ENCODE results near the gene CFAP58.

CFAP58 gene

DNA sequence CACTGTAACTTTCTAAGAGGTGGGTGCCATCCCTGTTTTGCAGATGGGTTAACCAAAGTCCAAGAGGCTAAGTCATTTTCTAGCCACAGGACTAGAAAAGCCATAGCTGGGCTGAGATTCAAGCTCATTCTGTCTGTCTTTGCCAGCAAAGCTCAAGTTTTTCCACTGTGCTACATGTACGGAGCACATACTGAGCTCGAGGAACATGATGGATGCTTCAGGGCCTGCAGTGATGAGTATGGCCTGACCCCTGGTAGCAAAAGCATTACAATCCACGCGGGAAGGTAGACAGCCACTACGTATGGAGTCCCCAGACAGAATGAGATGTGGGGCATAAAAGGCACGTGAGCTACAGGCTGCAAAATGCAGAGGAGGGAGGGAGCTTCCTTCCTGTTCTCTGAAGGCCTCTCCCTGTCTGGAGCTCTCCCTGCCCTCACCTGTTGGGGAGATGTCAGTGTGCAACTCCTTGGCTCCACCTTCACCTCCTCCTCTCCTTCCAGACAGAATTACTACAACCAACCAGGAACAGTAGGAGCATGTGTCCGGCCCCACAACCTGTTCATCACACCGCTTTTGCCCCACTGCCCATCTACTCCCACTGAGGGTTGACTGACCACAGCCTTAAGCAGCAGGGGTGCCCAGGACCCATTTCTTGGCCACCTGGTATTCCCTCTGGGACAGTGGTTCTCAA, 31.8 kb upstream of the CFAP58 start:
- DNase-seq, result no peak

DNA sequence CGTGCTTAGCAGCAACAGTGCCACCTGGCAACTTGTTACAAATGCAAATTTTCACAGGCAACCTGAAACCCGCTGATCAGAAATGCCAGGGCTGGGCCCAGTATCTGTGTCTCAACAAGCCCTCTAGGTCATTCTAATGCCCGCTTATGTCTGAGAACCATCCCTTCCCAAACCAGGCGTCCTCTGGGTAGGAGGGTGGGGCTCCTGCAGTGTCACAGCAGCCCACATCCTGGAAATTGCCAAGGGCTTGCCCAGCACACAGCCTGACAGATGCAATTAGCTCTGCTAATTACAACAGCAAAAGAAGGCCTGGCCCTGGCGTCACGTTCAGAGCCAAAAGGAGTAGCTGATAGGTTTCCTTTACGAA, 31.2 kb upstream of the CFAP58 start:
- no peak for DNase-seq

DNA sequence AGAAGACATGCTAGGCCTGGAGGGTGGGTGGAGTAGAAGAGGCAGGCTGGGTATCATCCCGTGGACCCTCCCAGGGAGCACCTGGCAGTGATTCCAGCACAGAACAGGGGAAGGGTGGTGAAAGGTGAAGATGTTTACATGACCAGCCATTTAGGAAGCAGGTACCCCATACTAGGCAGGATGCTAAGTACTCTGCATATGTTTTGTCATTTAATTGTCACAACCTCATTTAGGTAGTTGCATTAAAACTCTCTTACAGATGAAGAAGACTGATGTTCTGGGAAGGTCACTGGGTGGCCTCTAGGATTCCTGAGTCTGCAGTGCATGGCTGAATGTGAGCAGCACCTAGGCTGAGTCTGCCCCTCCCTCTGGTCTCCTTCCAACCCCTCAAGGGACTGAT, 30.5 kb upstream of the CFAP58 start:
- DNase-seq, result no peak

DNA sequence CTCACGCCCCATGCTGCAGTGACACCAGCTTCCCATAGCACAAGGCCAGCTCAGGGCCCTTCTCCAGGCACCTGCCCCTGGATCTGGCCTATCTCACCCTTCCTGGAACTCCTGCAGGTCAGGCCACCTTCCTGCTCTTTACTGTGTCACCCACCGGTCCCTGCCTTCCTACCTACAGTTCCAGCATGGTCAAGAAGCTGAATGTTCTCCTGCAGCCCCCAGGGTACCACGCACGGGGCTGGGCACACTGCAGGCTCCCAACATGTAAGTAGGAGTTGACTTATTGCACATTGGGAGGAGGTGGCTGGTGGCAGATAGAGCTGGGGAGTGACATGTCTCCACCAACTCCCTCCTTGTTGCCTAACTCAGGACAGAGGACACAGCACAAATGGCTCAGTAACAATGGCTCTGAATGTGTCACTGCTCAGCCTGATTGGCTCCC, 29.9 kb upstream of the CFAP58 start:
- DNase-seq, result no peak

DNA sequence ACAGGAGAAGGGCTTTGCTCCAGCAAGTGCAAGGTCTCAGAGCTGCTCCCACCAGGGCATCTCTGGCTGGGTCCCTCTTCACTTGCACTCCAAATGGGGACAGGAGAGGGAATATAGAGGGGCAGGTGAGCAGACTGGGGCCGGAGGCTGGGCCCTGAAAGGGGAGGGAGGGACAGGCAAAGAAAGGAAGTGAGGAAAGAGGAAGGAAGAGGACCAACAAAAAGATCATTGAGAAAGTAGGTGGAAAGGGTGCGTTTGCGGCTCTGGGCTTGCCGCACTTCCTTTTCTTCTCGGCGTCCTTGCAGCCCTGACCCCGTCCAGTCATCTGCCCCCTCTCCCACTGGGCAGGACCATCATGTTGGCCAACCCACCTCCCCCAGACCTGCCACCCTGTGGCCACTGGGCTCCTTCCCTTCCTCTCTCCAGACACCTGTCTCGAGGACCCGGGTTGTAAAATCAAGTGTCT, 29.4 kb upstream of the CFAP58 start:
- DNase-seq, result no peak

DNA sequence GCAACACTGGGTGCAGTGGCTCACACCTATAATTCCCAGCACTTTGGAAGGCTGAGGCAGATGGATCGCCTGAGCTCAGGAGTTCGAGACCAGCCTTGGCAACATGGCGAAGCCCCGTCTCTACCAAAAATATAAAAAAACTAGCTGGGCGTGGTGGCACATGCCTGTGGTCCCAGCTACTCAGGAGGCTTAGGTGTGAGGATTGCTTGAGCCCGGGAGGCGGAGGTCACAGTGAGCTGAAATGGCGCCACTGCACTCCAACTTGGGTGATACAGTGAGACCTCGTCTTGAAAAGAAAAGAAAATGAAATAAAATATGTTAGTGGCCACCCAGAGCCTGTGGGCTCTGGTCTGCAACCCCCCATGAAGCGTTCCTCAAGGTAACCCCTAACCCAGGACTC, 28.7 kb upstream of the CFAP58 start:
- DNase-seq, result no peak

DNA sequence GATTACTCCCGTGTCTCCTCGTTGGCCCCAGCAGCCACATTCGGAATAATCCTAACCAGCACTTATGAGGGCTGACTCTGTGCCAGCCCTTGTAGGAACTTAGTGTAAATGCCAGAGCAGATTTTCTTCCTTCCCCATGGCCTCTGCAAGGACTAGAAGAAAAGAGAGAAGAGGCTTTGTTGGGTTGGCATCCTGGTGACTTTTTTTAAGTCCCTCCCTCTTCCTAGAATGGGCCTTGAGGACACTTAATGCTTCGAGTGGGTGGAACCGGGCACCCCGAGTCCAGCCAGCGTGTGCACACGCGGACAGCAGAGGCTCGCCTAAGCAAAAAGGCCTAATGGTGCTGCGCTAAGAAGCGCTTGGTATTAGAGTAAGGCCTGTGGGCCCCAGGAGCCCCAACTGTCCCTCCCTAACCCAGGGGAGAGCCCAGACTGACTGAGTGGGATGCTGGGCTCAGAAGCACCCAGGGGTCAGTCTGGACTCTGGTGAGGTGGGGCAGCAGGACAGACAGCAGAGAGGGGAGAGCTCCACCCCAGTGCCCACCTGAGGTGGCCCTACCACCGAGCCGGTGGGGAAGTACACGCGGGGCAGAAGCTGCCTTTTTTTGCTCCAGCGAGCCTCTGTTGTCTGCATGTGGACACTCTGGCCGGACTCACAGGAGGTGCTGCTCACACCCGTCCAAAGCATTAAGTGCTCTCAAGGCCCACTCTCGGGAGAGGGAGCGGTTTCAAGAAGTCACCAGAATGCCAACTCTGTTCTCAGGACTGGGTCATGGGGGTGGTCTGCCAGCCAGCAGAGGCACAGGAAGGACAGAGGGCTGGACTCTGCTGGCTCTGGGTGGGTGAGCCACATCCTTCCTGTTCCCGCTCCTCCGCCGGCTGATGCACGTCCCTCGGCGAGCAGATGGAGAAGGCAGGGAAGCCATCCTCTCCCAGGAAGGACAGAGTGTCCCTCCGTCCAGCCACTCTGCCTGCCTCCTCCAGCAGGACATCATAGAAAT, 27.9 kb upstream of the CFAP58 start:
- no peak for DNase-seq

DNA sequence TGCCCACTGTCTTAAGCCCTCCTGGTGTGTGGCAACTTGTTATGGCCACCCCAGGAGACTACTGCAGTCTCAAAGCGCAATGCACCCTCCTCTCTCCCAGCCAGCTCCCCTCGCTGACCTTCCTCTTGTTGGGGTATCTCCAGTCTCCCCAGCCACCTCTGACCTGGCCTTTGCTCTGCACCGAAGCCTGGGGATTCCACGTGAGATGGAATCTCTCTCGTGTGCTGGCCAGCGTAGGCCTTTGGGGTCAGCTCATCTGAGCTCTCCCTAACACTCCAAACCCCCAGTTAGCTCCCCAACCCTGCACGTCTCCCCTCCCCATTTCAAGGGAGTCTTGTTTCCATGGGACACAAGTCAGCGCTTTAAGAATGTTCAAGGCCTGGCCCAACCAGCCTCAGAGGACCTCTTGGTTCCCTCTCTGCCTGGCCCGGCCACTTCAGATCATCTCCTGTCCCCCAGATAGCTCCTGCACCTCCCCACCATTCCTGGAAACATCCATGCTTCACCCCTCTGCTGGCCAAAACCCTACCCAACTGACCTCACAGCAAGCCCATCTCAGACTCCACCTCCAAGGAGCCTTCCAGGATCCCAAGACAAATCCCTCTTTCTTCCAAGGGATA, 26.5 kb upstream of the CFAP58 start:
- DNase-seq, result no peak

DNA sequence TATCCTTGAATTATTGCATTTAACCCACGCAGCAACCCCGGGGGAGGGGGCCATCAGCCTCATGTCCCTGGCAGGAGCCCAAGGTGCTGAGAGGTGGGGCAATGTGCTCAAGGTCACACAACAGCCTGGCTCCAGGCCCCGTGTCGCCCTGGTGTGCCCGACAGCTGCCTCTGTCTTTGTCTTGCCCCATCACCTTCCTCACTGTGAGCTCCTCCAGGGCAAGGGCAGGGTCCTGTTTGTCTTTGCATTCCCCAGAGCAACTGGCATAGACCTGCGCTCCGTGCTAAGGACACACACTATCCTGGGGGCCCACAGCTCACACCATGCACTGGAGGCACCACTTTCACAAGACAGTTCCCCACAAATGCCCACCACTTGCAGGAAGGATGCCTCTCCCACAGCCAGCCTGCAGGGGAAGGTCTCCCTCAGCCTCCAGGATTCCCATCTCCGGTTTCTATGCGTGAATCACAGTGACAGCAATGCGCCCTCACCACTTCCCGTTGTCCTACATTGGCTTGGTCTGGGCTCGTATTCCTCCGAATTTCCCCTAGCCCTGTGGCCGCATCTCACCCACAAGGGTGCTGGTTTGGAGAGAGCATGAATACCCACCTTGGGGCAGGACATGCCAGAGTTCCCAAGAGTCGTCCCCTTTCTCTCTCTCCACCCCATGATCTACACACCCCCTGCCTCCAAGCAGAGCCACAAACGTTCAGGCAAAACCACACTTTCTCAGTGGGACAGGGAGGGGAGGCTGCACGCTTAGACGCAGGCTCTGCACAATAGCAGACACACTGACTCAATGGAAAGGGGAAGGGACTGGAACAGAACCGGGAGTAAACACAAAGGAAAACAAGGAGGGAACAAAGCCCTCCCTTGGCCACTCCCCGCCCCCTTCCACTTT, 25.6 kb upstream of the CFAP58 start:
- DNase-seq, result no peak

DNA sequence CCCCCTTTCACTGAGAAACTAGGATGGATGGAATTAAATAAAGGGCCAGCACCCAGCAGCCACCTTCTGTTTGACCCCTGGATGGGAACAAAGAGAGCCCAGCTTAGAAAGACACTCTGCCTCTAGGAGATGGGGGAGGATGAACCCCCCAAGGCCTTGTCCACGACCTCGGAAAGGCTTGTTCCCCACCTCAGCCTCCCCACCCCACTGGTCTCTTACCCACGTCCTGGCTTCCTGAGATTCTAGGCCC, 25.1 kb upstream of the CFAP58 start:
- no peak for DNase-seq

DNA sequence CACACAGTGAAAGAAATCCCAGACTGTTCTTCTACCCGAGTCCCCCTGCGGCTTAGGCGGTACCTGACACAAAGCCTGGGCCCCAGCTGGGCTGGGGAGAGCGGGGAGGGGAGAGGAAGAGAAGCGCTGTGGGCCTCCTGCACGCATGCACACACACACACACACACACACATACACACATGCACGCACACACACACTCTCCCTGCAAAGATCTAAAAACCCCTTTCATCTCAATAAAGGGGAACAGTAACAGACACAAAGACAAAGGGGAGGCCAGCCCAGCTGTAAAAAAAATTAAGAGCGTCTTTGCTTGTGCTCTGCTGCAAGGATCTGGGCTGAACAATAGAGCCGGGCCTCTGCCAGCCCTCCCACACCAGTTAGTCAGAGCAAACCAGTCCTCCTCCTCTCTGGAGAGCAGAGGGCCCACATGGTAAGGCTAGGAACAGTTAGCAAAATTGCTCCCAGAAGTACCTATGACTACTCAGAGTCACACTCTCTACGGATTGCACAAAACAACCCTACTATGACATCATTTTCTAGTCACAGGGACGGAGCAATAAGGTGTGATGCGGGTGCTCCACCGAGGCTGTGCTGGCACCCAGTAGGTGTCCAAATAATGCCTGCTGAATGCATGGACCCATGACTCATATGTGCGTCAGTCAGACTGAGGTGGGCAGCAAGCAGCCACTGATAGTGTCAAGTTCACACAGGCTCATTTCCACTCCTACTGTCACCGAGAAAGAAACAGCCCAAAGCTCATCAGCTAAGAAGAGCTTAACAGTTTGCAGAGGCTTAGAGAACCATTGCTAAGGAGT, 24.5 kb upstream of the CFAP58 start:
- no peak for DNase-seq

DNA sequence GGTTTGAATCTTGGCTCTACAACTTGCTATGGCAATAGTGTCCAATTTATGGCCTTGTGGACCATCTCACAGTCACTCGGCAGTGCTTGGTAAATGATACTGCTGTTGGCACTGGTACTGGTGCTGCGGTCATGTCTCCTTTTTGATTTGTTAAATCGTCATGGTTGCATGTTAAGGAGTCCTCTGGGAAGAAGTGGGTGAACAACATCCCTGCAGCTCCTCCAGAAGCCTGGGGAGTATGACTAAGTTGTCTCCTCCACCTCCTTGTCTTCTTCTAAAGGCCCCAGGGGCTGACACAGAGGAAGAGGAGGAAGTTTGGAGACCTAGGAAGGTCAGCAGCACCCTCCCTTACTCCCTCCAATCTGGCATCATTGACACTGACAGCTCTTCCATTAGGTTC, 23.9 kb upstream of the CFAP58 start:
- DNase-seq, result no peak

DNA sequence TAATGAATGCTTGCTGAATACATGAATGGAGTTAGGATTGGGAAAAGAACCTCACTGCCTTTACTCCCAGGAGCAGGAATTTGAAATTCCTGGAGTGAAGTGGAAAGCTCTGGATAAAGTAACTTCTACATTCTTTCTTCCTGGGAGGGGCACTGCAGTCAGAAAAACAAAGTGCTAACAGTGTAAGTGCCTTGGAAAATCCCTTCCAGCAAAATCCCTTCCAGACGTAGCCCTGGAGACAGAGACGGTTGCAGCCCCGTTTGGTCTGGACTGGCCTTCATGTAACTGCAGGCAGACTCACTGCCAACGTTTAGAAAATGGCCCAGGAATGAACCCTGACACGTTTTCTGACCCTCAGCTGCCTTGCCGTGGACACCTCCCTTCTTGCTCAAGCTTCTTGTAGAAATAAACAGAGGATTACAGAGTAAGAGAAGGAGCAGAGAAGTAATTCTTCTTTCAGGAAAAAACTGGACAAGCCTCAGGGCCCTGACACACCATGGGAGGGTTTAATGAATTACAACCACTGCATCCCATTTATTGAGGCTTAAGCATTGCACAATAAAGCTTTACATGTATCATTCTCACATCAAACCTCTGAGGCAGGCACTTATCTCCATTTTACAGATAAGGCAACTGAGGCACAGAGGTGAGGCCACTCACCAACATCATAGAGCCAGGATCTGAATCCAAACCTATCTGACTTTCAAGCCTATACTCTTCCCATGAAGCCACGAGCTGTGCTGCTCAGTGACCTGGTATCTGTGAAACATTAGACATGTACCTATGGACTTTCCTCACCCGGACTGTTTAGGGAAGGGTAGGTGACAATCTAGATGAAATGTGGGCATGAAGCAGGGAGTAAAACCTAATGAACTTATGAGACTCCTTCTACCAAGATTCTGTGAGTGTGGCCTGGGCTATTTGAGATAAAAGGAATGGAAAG, 23.2 kb upstream of the CFAP58 start:
- no peak for DNase-seq

DNA sequence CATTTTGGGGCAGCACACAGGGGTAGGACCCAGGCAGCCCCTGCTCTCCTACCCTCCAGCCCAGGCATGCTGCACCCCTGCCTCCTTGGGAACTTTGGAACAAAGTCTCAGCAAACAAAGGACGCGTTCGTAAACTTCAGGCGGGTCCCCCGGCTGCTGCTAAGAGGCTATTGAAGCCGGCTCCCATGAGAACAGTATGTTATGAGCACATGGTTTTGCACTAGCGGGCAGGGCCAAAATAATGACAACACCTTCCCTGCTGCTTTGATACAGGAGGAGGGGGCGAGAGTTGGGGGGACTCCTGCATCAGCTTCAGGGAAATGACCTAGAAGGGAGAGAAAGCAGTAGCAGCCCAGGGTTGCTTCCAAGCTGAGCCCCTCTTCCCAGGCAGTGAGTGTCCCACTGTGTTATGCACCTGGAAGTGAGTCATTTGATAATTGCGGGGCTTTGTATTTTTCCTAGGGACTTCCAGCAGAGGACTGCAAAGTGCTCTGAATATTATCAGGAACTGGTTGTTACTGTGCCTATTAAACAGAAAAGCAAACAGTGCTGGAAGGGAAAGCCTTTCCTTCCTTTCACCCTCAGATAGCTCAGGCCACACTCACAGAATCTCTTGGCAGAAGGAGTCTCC, 22.3 kb upstream of the CFAP58 start:
- DNase-seq, result no peak

DNA sequence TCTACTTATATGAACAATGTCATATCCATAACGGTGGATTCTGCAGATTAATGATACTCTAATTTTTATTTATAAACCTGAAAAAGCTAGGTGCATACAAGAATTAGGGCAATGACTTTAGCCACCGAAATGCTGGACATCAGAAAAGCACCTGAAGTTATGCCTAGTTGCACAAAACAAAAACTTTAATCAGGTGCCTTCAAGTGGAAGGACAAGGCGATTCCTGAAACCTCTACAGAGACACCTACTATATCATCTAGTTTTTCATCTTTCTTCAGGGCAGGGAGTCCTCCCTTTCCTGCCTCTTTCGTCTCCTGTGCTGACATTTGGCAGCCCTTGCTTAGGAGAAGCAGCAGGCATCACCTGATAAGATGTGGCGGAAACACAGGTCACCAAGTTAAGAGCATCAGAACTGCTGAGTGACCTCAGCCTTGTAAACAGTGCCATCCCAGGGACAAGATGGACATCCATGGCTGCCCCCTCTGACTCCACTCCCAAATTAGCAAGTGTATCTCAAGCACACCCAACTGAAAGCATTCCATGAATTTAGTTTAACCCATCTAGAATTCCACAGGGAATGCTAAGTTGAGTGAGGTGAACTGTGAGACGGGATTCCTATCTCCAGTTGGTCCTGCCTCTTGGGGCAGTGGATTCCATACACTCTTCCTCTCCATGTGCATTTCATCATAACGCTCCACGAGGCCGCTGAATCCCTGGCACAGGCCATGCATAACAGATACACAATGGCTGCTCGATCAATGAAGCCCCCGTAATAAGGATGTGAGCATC, 21.2 kb upstream of the CFAP58 start:
- no peak for DNase-seq

DNA sequence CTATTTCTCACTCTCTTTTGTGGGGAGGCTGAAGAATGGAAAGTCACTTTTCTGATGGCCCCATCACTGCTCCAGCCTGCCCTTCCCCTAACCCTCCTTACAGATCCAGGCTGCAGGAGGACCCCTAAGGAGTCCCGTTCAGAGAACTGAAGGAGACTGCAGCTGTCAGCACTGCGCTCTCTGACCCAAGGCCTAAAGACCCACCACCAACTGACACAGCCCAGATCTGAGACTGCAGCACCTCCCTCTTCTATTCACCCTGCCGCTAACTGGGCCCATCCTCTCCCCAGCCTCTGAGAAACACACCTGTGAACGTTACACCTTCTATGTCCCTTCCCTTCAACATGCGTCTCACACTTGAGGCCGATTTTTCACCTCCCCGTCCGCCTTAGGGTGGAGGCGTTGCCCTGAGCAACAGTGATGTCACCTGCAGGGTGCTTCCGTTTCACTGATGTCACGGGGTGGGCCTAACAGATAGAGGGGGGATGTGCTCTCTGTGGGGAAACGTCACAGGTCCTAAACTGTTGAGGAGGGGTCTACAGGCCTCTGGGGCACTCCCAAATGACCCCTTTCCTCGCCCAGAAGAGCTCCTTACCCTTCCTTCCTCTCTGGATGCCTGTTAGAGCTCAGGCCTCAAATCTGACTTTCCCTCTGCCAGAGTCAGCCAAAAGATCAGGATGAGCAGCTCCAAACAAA, 20.5 kb upstream of the CFAP58 start:
- DNase-seq, result no peak

DNA sequence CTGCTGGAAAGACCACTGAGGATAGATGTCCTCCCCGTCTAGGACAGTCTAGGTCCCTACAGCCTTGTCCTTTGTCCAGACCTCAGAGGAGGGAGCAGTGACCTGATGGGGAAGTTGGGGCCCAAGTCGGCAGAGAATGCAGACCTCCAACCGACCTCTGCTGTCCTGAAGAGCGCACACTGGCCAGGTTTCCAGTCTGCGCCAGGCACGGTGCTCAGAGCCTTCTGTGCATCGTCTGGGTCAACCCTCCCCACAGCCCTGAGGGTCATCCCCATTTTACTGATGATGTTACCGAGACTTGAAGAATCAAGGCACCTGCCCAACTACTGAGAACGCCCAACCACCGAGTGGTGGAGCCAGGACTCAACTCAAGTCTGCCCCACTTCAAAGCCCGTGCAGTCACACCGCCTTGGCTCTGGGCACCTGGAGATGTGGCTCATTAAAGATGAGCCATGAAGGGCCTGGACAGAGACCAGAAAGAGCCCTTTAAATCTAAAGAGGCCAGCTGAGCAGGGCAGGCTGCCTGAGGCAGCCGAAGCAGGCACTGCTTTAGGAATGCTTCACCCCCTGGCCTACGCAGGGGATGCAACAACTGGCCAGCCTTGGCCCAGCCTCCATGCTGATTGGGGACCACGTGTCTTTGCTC, 19.8 kb upstream of the CFAP58 start:
- DNase-seq, result no peak

DNA sequence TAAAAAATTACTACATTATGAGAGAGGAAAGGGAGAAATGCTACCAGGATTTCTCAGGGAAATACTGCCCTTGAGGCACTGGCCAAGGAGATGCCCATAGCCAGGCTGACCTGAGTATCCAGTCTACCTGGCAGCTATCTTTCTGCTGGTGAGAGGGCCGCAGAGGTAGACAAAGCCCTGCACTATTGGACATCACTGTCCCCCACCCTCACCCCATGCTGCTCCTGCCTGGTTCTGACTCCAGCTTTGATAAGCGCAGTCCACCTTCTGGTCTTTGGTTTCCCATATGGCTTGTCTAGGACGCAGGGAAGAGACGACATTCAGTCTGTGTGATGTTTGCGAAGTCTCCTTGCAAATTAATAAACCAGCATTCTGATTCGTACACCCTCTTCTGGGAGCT, 19.1 kb upstream of the CFAP58 start:
- no peak for DNase-seq

Data from NCI-H446 (cell line).